ENCODE results near the gene SDK2. TPM values are rescaled to one million over a fixed set of nuclear protein-coding genes. Genes with fewer than 3 reads are reported as not detected.

Gene SDK2
- total and polyA plus RNA-seq, 7 experiments from 2014 or later: 0.64 to 14.1 (median 8.2) TPM

GRCh38 chr17:73599599-73599998, 44.6 kb downstream of the SDK2 start:
- CTCF ChIA-PET: no interaction called here
- no peak for ATAC-seq
- POLR2A ChIA-PET: no interaction called here
- no peaks in the 10 kb centered on the region for H3K27me3 ChIP-seq (ENCODE audit: control insufficient read depth in 2 of 2, insufficient read depth in 2 of 2, low read length in 2 of 2)
- intact Hi-C loops (cut with micrococcal nuclease): loop anchor here in 1 of 2 donors (5.0 kb wide), 1 partner anchor 358 kb away; no protein-coding TSS in a partner anchor
- H3K9me3 Mint-ChIP-seq: peaks cover 0 to 2% (median 0%) of the 10 kb centered on the region in 11 donors
- no peak for DNase-seq
- peaks cover 0 to 17% of the 10 kb centered on the region in 2 donors for H3K4me1 ChIP-seq (ENCODE audit: control insufficient read depth in 2 of 2, insufficient read depth in 2 of 2, low read length in 2 of 2)
- no peaks in the 10 kb centered on the region for H3K36me3 ChIP-seq (ENCODE audit: control insufficient read depth in 2 of 3, insufficient read depth in 3 of 3, low read length in 3 of 3)
- H3K36me3 Mint-ChIP-seq: peaks cover 0 to 4% (median 0%) of the 10 kb centered on the region in 5 donors
- H3K4me3 ChIP-seq (ENCODE audit: low read length): no peak overlapping the region
- no peaks in the 10 kb centered on the region for H3K27me3 Mint-ChIP-seq
- peaks cover 7 to 33% (median 26%) of the 10 kb centered on the region in 7 donors for H3K4me1 Mint-ChIP-seq
- H3K27ac Mint-ChIP-seq: peak overlapping the region in 2 of 9 donors; percentile 52 to 59
- no peaks in the 10 kb centered on the region for H3K9me3 ChIP-seq (ENCODE audit: control insufficient read depth in 2 of 3, low read length in 3 of 3)
- H3K27ac ChIP-seq (ENCODE audit: low read depth, low read length): no peak overlapping the region
- H3K4me3 Mint-ChIP-seq: no peak overlapping the region

GRCh38 chr17:73598212-73598611, 46.0 kb downstream of the SDK2 start:
- H3K4me3 ChIP-seq (ENCODE audit: low read length): no peak overlapping the region
- H3K27me3 Mint-ChIP-seq: no peaks in the 10 kb centered on the region
- H3K9me3 Mint-ChIP-seq: peaks cover 0 to 3% (median 0%) of the 10 kb centered on the region in 11 donors
- peaks cover 0 to 4% (median 0%) of the 10 kb centered on the region in 5 donors for H3K36me3 Mint-ChIP-seq
- peak overlapping the region in 4 of 9 donors; percentile 38 to 83 (median 51) for H3K27ac Mint-ChIP-seq
- no peak for DNase-seq
- ATAC-seq: no peak
- ChIA-PET POLR2A (no interaction called here), CTCF (interaction anchor here (0.7 kb wide), 1 partner anchor 54 kb away, joined by 9 read pairs; no protein-coding TSS in a partner anchor)
- H3K4me1 ChIP-seq (ENCODE audit: control insufficient read depth in 2 of 2, insufficient read depth in 2 of 2, low read length in 2 of 2): peaks cover 12 to 31% of the 10 kb centered on the region in 2 donors
- H3K4me1 Mint-ChIP-seq: peaks cover 16 to 47% (median 40%) of the 10 kb centered on the region in 7 donors
- no peaks in the 10 kb centered on the region for H3K27me3 ChIP-seq (ENCODE audit: control insufficient read depth in 2 of 2, insufficient read depth in 2 of 2, low read length in 2 of 2)
- H3K27ac ChIP-seq (ENCODE audit: low read depth, low read length): no peak overlapping the region
- H3K9me3 ChIP-seq (ENCODE audit: control insufficient read depth in 2 of 3, low read length in 3 of 3): no peaks in the 10 kb centered on the region
- intact Hi-C loops (cut with micrococcal nuclease): loop anchor here in 1 of 2 donors (5.0 kb wide), 1 partner anchor 359 kb away; no protein-coding TSS in a partner anchor
- no peaks in the 10 kb centered on the region for H3K36me3 ChIP-seq (ENCODE audit: control insufficient read depth in 2 of 3, insufficient read depth in 3 of 3, low read length in 3 of 3)
- no peak overlapping the region for H3K4me3 Mint-ChIP-seq

DNA sequence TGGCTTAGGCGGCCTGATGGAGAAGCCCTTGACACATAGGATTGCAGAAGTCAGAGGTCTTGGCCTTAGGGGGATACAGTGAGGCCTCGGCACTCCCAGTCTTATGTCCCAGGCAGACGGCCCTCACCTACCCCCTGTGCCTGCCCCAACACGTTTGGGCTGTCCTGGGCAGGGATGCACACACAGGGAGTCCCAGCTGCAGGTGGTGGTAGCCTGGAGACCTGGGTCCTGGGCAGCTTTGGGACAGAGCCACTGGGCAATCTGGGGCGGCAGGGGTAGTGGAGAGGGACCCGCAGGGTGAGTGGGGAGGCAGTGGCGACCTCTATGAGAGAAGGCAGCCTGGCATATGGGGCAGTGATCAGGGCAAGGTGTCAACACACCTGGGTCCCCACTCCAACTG, 48.3 kb downstream of the SDK2 start:
- Mint-ChIP-seq H3K4me1 (peaks cover 32 to 70% (median 62%) of the 10 kb centered on the region in 7 donors), H3K36me3 (no peaks in the 10 kb centered on the region), H3K9me3 (peaks cover 0 to 3% (median 0%) of the 10 kb centered on the region in 11 donors), H3K27ac (peak overlapping the region in 7 of 9 donors; percentile 77 to 97 (median 92)), H3K4me3 (peak overlapping the region in 2 of 10 donors; percentile 17 to 85), H3K27me3 (no peaks in the 10 kb centered on the region)
- Histone ChIP-seq H3K9me3 (ENCODE audit: control insufficient read depth in 2 of 3, low read length in 3 of 3) (no peaks in the 10 kb centered on the region), H3K4me1 (ENCODE audit: control insufficient read depth in 2 of 2, insufficient read depth in 2 of 2, low read length in 2 of 2) (peaks cover 33 to 54% of the 10 kb centered on the region in 2 donors), H3K4me3 (ENCODE audit: low read length) (no peak overlapping the region), H3K36me3 (ENCODE audit: control insufficient read depth in 2 of 3, insufficient read depth in 3 of 3, low read length in 3 of 3) (no peaks in the 10 kb centered on the region), H3K27ac (ENCODE audit: low read depth, low read length) (no peak overlapping the region), H3K27me3 (ENCODE audit: control insufficient read depth in 2 of 2, insufficient read depth in 2 of 2, low read length in 2 of 2) (no peaks in the 10 kb centered on the region)
- intact Hi-C loops (cut with micrococcal nuclease): loop anchor here in 1 of 2 donors (5.0 kb wide), 1 partner anchor 361 kb away; no protein-coding TSS in a partner anchor
- ChIA-PET POLR2A (no interaction called here), CTCF (no interaction called here)
- DNase-seq: no peak
- no peak for ATAC-seq

DNA sequence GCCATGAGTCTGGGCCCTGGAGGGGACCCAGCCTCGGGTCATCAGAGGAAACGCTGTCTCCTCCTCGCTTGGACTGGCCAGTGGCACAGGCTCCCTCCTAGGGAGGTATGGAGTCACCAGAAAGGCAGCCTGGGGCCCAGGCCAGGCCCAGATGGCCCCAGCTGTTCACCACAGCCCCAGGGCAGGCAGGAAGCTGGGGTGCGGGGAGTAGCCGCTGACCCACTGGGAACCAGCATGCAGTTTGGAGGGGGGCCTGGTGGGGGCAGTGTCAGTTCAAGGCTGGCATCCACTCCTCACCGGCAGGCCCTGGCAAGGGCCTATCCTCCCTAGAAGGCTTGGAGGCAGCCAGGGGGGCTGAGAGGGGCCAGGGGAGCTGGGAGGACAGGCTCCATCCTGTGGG, 48.8 kb downstream of the SDK2 start:
- no peaks in the 10 kb centered on the region for H3K27me3 Mint-ChIP-seq
- H3K9me3 Mint-ChIP-seq: peaks cover 0 to 3% (median 0%) of the 10 kb centered on the region in 11 donors
- no peaks in the 10 kb centered on the region for H3K36me3 Mint-ChIP-seq
- Histone ChIP-seq H3K9me3 (ENCODE audit: control insufficient read depth in 2 of 3, low read length in 3 of 3) (no peaks in the 10 kb centered on the region), H3K4me1 (ENCODE audit: control insufficient read depth in 2 of 2, insufficient read depth in 2 of 2, low read length in 2 of 2) (peaks cover 37 to 59% of the 10 kb centered on the region in 2 donors), H3K27ac (ENCODE audit: low read depth, low read length) (peak overlapping the region; percentile 20), H3K27me3 (ENCODE audit: control insufficient read depth in 2 of 2, insufficient read depth in 2 of 2, low read length in 2 of 2) (no peaks in the 10 kb centered on the region), H3K4me3 (ENCODE audit: low read length) (no peak overlapping the region), H3K36me3 (ENCODE audit: control insufficient read depth in 2 of 3, insufficient read depth in 3 of 3, low read length in 3 of 3) (no peaks in the 10 kb centered on the region)
- CTCF ChIA-PET: no interaction called here
- DNase-seq: peak in 5 of 9 donors; percentile 17 to 34 (median 28)
- no peak for ATAC-seq
- H3K27ac Mint-ChIP-seq: peak overlapping the region in 7 of 9 donors; percentile 45 to 97 (median 93)
- peaks cover 33 to 74% (median 65%) of the 10 kb centered on the region in 7 donors for H3K4me1 Mint-ChIP-seq
- intact Hi-C loops (cut with micrococcal nuclease): loop anchor here in 1 of 2 donors (5.0 kb wide), 1 partner anchor 362 kb away; no protein-coding TSS in a partner anchor
- POLR2A ChIA-PET: no interaction called here
- H3K4me3 Mint-ChIP-seq: peak overlapping the region in 1 of 10 donors; percentile 85

DNA sequence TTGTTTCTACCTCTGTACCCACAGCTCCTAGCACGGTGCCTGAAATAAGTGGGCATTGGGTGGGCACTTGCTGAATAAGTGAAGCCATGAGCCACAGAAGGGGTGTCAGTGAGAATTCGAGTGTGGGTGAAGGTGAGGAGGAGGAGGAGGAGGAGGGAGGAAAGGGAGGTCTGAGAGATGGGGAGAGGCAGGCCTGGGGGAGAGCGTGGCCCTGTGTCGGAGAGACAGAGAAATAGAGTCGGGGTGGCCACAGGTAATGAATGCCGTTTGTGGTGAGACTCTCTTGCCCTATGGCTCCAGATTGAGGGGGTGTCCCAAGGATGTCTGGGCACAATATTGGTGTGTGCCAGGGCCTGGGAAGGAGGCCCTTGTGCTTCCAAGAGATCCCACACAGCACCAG, 49.2 kb downstream of the SDK2 start:
- DNase-seq: no peak
- H3K27ac Mint-ChIP-seq: peak overlapping the region in 8 of 9 donors; percentile 92 to 99 (median 95)
- H3K36me3 ChIP-seq (ENCODE audit: control insufficient read depth in 2 of 3, insufficient read depth in 3 of 3, low read length in 3 of 3): no peaks in the 10 kb centered on the region

DNA sequence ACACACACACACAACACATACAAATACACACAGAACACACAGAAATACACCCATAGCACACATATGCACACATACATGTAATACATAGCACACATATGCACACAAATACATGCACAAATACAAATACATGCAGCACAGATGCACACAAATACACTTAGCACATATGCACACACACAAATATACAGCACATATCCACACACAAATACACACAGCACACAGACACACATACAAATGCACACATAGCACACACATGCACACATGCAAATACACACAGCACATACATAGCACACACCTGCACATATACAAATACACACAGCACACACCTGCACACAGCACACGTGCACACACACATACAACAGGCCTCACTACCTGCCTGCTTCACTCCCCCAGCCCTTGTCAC, 49.6 kb downstream of the SDK2 start:
- no peaks in the 10 kb centered on the region for H3K36me3 ChIP-seq (ENCODE audit: control insufficient read depth in 2 of 3, insufficient read depth in 3 of 3, low read length in 3 of 3)
- H3K27ac Mint-ChIP-seq: peak overlapping the region; percentile 1 to 99 (median 94)
- no peak for ATAC-seq
- H3K36me3 Mint-ChIP-seq: no peaks in the 10 kb centered on the region
- POLR2A ChIA-PET: no interaction called here
- peaks cover 40 to 65% of the 10 kb centered on the region in 2 donors for H3K4me1 ChIP-seq (ENCODE audit: control insufficient read depth in 2 of 2, insufficient read depth in 2 of 2, low read length in 2 of 2)
- H3K4me1 Mint-ChIP-seq: peaks cover 36 to 83% (median 74%) of the 10 kb centered on the region in 7 donors
- no peak for DNase-seq
- peaks cover 0 to 3% (median 0%) of the 10 kb centered on the region in 11 donors for H3K9me3 Mint-ChIP-seq
- H3K27me3 Mint-ChIP-seq: no peaks in the 10 kb centered on the region
- H3K9me3 ChIP-seq (ENCODE audit: control insufficient read depth in 2 of 3, low read length in 3 of 3): no peaks in the 10 kb centered on the region
- H3K27me3 ChIP-seq (ENCODE audit: control insufficient read depth in 2 of 2, insufficient read depth in 2 of 2, low read length in 2 of 2): no peaks in the 10 kb centered on the region
- no peak overlapping the region for H3K4me3 ChIP-seq (ENCODE audit: low read length)
- CTCF ChIA-PET: no interaction called here
- intact Hi-C loops (cut with micrococcal nuclease): loop anchor here (5.0 kb wide), 3 partner anchors 42 to 233 kb away; no protein-coding TSS in a partner anchor
- peak overlapping the region in 8 of 10 donors; percentile 3 to 89 (median 62) for H3K4me3 Mint-ChIP-seq
- H3K27ac ChIP-seq (ENCODE audit: low read depth, low read length): peak overlapping the region; percentile 60

More for the DNA sequence above, 49.2 kb downstream of the SDK2 start:
- Histone ChIP-seq H3K4me1 (ENCODE audit: control insufficient read depth in 2 of 2, insufficient read depth in 2 of 2, low read length in 2 of 2) (peaks cover 40 to 63% of the 10 kb centered on the region in 2 donors), H3K27me3 (ENCODE audit: control insufficient read depth in 2 of 2, insufficient read depth in 2 of 2, low read length in 2 of 2) (no peaks in the 10 kb centered on the region), H3K27ac (ENCODE audit: low read depth, low read length) (peak overlapping the region; percentile 20), H3K9me3 (ENCODE audit: control insufficient read depth in 2 of 3, low read length in 3 of 3) (no peaks in the 10 kb centered on the region), H3K4me3 (ENCODE audit: low read length) (no peak overlapping the region)
- H3K4me1 Mint-ChIP-seq: peaks cover 33 to 78% (median 69%) of the 10 kb centered on the region in 7 donors
- H3K9me3 Mint-ChIP-seq: peaks cover 0 to 3% (median 0%) of the 10 kb centered on the region in 11 donors
- ChIA-PET POLR2A (no interaction called here), CTCF (no interaction called here)
- H3K4me3 Mint-ChIP-seq: peak overlapping the region in 5 of 10 donors; percentile 29 to 89 (median 59)
- H3K36me3 Mint-ChIP-seq: no peaks in the 10 kb centered on the region
- intact Hi-C loops (cut with micrococcal nuclease): loop anchor here in 1 of 2 donors (5.0 kb wide), 1 partner anchor 362 kb away; no protein-coding TSS in a partner anchor
- H3K27me3 Mint-ChIP-seq: no peaks in the 10 kb centered on the region
- no peak for ATAC-seq

Measured in naive thymus-derived CD4-positive, alpha-beta T cell (primary cell).